GM23338 (cell line): ENCODE data around the gene CFAP70. TPM values are rescaled to one million over a fixed set of nuclear protein-coding genes. Genes with fewer than 3 reads are reported as not detected.
A peak's percentile ranks its signal among the peaks of the same experiment; 100 is the strongest.
"Not testable (repeated sequence)": the region's sequence is repeated elsewhere in the genome, so short reads cannot be mapped to it uniquely, and the experiment has no call there.

Experiments
- ATAC-seq: fragments of 200-7000 bp; cut with Tn5 transposase; 3 replicates; pipeline ENCODE4 v1.9.1; 2020
- DNase-seq: peaks from one replicate; pipeline ENCODE4 v3.0.0-alpha.2; 2015; ENCODE audit warnings: low spot score
- H2AFZ ChIP-seq: fragments of 200-600 bp; sonication (generic); 2 replicates; pipeline ENCODE4 v1.8.0; 2016; ENCODE audit warnings: antibody characterized with exemption, mild to moderate bottlenecking, moderate library complexity
- H3F3A ChIP-seq: fragments of 200-600 bp; sonication (generic); replicated peaks from 2 replicates; pipeline ENCODE4 v1.8.0; 2017; ENCODE audit warnings: antibody characterized with exemption, mixed run types, low read depth
- H3K27ac ChIP-seq: fragments of 200-600 bp; sonication (generic); 2 replicates; pipeline ENCODE4 v1.6.1; 2016; ENCODE audit warnings: low read depth
- H3K27me3 ChIP-seq: fragments of 200-600 bp; sonication (generic); 2 replicates; pipeline ENCODE4 v1.8.0; 2016; ENCODE audit warnings: mild to moderate bottlenecking, mixed run types, moderate library complexity; ENCODE audit not compliant: insufficient read depth
- H3K36me3 ChIP-seq: fragments of 200-600 bp; sonication (generic); 2 replicates; pipeline ENCODE4 v1.8.0; 2016; ENCODE audit warnings: mild to moderate bottlenecking; ENCODE audit not compliant: insufficient read depth
- H3K4me1 ChIP-seq: fragments of 200-600 bp; sonication (generic); 2 replicates; pipeline ENCODE4 v1.8.0; 2016; ENCODE audit warnings: mild to moderate bottlenecking, moderate library complexity; ENCODE audit not compliant: insufficient read depth
- H3K4me2 ChIP-seq: fragments of 200-600 bp; sonication (generic); 2 replicates; pipeline ENCODE4 v1.7.1; 2017; ENCODE audit warnings: mixed run types
- H3K4me3 ChIP-seq: fragments of 200-600 bp; sonication (generic); 2 replicates; pipeline ENCODE4 v1.6.1; 2016; ENCODE audit warnings: mixed run types
- H3K79me2 ChIP-seq: fragments of 200-600 bp; sonication (generic); replicated peaks from 2 replicates; pipeline ENCODE4 v1.8.0; 2017; ENCODE audit warnings: mild to moderate bottlenecking; ENCODE audit not compliant: insufficient read depth
- H3K9me2 ChIP-seq: fragments of 200-600 bp; sonication (generic); 2 replicates; pipeline ENCODE4 v1.8.0; 2017; ENCODE audit not compliant: insufficient read depth
- H4K20me1 ChIP-seq: fragments of 200-600 bp; sonication (generic); replicated peaks from 2 replicates; pipeline ENCODE4 v1.8.0; 2017; ENCODE audit warnings: mild to moderate bottlenecking; ENCODE audit not compliant: insufficient read depth
- H3K27ac Mint-ChIP-seq: 2 replicates; pipeline ENCODE4 v1.8.0; 2020; ENCODE audit warnings: inconsistent platforms, mild to moderate bottlenecking, moderate library complexity, mixed read lengths
- H3K27me3 Mint-ChIP-seq: 3 replicates; pipeline ENCODE4 v1.8.0; 2022; ENCODE audit warnings: low read depth, mild to moderate bottlenecking, moderate library complexity, mixed read lengths, inconsistent platforms; ENCODE audit not compliant: insufficient read depth, poor library complexity
- H3K36me3 Mint-ChIP-seq: 3 replicates; pipeline ENCODE4 v1.8.0; 2021; ENCODE audit warnings: low read depth, mild to moderate bottlenecking, inconsistent platforms, moderate library complexity, mixed read lengths
- H3K4me1 Mint-ChIP-seq: 3 replicates; pipeline ENCODE4 v1.8.0; 2020; ENCODE audit warnings: mild to moderate bottlenecking, inconsistent platforms, mixed read lengths
- H3K4me3 Mint-ChIP-seq: 3 replicates; pipeline ENCODE4 v1.8.0; 2021; ENCODE audit warnings: moderate library complexity, mild to moderate bottlenecking, inconsistent platforms, mixed read lengths
- H3K9me3 Mint-ChIP-seq: 3 replicates; pipeline ENCODE4 v1.8.0; 2020; ENCODE audit warnings: moderate library complexity, mild to moderate bottlenecking, inconsistent platforms, mixed read lengths
- ETS1 ChIP-seq: IDR thresholded peaks from 2 replicates; pipeline ENCODE4 v1.6.1; 2016; ENCODE audit warnings: antibody characterized with exemption
- EZH2 ChIP-seq: fragments of 200-600 bp; sonication (generic); IDR thresholded peaks from one replicate; pipeline ENCODE4 v1.8.0; 2017; ENCODE audit warnings: antibody characterized with exemption, mild to moderate bottlenecking, low read depth; ENCODE audit not compliant: unreplicated experiment
- EZH2phosphoT487 ChIP-seq: fragments of 200-600 bp; sonication (generic); IDR thresholded peaks from one replicate; pipeline ENCODE4 v1.8.1; 2018; ENCODE audit warnings: antibody characterized with exemption; ENCODE audit not compliant: unreplicated experiment
- NANOG ChIP-seq: IDR thresholded peaks from 2 replicates; pipeline ENCODE4 v1.6.1; 2016; ENCODE audit warnings: antibody characterized with exemption, borderline replicate concordance
- polyA plus RNA-seq: library from polyadenylated mRNA; unstranded; fragments of >200 nt; fragmentation: Nextera tagmentation; extraction: Ambion mirVana; gene quantifications from 2 replicates; pipeline ENCODE4 v1.2.1, GENCODE V29; 2016
- total RNA-seq: library from RNA; depleted of rRNA; stranded (reverse); fragments of >200 nt; shearing (Covaris generic); gene quantifications from 2 replicates; pipeline ENCODE4 v1.2.3, GENCODE V29; 2014
- TF ChIP-seq, protein P1 (sequence below), 2 experiments: fragments of 200-600 bp in 1 of 2; sonication (generic) in 1 of 2; conservative IDR thresholded peaks; 2 replicates each; pipeline versions ENCODE4 v1.5.1 to v1.6.1; 2016 to 2017; ENCODE audit warnings: antibody characterized with exemption in 2 of 2, low read depth in 2 of 2, mild to moderate bottlenecking in 2 of 2, moderate library complexity in 1 of 2
- TF ChIP-seq, protein P2 (sequence below): IDR thresholded peaks from one replicate; pipeline ENCODE4 v1.6.1; 2018; ENCODE audit warnings: antibody characterized with exemption; ENCODE audit not compliant: unreplicated experiment
- TF ChIP-seq, protein P3 (sequence below): fragments of 250-450 bp; sonication (Bioruptor Pico); IDR thresholded peaks from 2 replicates; pipeline ENCODE4 v1.5.0; 2020; ENCODE audit warnings: mild to moderate bottlenecking, moderate library complexity

Gene CFAP70
- total and polyA plus RNA-seq, 2 experiments from 2014 or later, result 0.17 to 0.24 TPM

- TF ChIP-seq, protein P1, sequence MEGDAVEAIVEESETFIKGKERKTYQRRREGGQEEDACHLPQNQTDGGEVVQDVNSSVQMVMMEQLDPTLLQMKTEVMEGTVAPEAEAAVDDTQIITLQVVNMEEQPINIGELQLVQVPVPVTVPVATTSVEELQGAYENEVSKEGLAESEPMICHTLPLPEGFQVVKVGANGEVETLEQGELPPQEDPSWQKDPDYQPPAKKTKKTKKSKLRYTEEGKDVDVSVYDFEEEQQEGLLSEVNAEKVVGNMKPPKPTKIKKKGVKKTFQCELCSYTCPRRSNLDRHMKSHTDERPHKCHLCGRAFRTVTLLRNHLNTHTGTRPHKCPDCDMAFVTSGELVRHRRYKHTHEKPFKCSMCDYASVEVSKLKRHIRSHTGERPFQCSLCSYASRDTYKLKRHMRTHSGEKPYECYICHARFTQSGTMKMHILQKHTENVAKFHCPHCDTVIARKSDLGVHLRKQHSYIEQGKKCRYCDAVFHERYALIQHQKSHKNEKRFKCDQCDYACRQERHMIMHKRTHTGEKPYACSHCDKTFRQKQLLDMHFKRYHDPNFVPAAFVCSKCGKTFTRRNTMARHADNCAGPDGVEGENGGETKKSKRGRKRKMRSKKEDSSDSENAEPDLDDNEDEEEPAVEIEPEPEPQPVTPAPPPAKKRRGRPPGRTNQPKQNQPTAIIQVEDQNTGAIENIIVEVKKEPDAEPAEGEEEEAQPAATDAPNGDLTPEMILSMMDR (conservative IDR thresholded peaks at IDR 0.05; ENCODE audit: low read depth in 2 of 2), result no peak
- TF ChIP-seq EZH2 (no peak), EZH2phosphoT487 (no peak), ETS1 (no peak), NANOG (no peak)
- TF ChIP-seq, protein P2, sequence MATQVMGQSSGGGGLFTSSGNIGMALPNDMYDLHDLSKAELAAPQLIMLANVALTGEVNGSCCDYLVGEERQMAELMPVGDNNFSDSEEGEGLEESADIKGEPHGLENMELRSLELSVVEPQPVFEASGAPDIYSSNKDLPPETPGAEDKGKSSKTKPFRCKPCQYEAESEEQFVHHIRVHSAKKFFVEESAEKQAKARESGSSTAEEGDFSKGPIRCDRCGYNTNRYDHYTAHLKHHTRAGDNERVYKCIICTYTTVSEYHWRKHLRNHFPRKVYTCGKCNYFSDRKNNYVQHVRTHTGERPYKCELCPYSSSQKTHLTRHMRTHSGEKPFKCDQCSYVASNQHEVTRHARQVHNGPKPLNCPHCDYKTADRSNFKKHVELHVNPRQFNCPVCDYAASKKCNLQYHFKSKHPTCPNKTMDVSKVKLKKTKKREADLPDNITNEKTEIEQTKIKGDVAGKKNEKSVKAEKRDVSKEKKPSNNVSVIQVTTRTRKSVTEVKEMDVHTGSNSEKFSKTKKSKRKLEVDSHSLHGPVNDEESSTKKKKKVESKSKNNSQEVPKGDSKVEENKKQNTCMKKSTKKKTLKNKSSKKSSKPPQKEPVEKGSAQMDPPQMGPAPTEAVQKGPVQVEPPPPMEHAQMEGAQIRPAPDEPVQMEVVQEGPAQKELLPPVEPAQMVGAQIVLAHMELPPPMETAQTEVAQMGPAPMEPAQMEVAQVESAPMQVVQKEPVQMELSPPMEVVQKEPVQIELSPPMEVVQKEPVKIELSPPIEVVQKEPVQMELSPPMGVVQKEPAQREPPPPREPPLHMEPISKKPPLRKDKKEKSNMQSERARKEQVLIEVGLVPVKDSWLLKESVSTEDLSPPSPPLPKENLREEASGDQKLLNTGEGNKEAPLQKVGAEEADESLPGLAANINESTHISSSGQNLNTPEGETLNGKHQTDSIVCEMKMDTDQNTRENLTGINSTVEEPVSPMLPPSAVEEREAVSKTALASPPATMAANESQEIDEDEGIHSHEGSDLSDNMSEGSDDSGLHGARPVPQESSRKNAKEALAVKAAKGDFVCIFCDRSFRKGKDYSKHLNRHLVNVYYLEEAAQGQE, result no peak
Measured at GRCh38 chr10:73261362-73261995, 97.2 kb downstream of the CFAP70 start (continued).

DNA sequence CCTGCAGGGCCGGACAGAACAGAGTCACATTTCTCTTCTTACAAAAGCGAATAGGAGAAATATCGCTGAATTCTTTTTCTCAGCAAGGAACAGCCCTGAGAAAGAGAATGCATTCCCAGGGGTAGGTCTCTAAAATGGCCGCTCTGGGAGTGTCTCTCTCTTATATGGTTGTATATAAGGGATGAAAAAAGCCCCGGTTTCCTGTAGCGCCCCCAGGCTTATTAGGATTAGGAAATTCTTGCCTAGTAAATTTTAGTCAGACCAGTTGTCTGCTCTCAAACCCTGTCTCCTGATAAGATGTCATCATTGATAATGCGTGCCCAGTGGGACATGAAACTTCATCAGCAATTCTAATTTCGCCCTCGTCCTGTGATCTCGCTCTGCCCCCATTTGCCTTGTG, 100.1 kb downstream of the CFAP70 start:
- H3K27me3 ChIP-seq, H3K9me2 ChIP-seq, H3K4me3 Mint-ChIP-seq, H3K4me1 Mint-ChIP-seq, H3K4me2 ChIP-seq, ATAC-seq, H3K4me3 ChIP-seq, H3K27me3 Mint-ChIP-seq, H3K27ac Mint-ChIP-seq, H4K20me1 ChIP-seq, H3K27ac ChIP-seq, H3K4me1 ChIP-seq, H2AFZ ChIP-seq, H3F3A ChIP-seq, H3K36me3 Mint-ChIP-seq, H3K36me3 ChIP-seq: not testable (repeated sequence)
- H3K79me2 ChIP-seq, result peaks cover 10% of the 10 kb centered on the region
- peaks cover 14% of the 10 kb centered on the region for H3K9me3 Mint-ChIP-seq
- DNase-seq, result peak; percentile 33

- no peaks in the 10 kb centered on the region for H3K9me2 ChIP-seq
- peaks cover 6% of the 10 kb centered on the region; the same call in 2 of the 3 replicates for H3K4me1 Mint-ChIP-seq
- H3K79me2 ChIP-seq, result peaks cover 55% of the 10 kb centered on the region
- peak overlapping the region; percentile 99 for H3K27ac Mint-ChIP-seq
- H3K36me3 ChIP-seq, result peaks cover 21% of the 10 kb centered on the region
- peak overlapping the region; percentile 99 for H3K4me3 Mint-ChIP-seq
- H3K9me3 Mint-ChIP-seq, result peaks cover 2% of the 10 kb centered on the region; the same call in 1 of the 3 replicates
- ATAC-seq, result peak; percentile 29
- peak; percentile 34 for DNase-seq
- peak overlapping the region; percentile 78 for H3K4me3 ChIP-seq
- peaks cover 17% of the 10 kb centered on the region for H3K4me1 ChIP-seq
- H3F3A ChIP-seq, result peaks cover 9% of the 10 kb centered on the region
- H3K4me2 ChIP-seq, result peak overlapping the region; percentile 94
- peak overlapping the region; percentile 96 for H3K27ac ChIP-seq
- H2AFZ ChIP-seq, result peak overlapping the region; percentile 57; the same call in 1 of the 2 replicates
- H3K27me3 ChIP-seq, result no peaks in the 10 kb centered on the region
- H3K27me3 Mint-ChIP-seq, result peaks cover 9% of the 10 kb centered on the region
- H4K20me1 ChIP-seq, result no peaks in the 10 kb centered on the region
- H3K36me3 Mint-ChIP-seq, result peaks cover 37% of the 10 kb centered on the region
- TF ChIP-seq, protein P3, sequence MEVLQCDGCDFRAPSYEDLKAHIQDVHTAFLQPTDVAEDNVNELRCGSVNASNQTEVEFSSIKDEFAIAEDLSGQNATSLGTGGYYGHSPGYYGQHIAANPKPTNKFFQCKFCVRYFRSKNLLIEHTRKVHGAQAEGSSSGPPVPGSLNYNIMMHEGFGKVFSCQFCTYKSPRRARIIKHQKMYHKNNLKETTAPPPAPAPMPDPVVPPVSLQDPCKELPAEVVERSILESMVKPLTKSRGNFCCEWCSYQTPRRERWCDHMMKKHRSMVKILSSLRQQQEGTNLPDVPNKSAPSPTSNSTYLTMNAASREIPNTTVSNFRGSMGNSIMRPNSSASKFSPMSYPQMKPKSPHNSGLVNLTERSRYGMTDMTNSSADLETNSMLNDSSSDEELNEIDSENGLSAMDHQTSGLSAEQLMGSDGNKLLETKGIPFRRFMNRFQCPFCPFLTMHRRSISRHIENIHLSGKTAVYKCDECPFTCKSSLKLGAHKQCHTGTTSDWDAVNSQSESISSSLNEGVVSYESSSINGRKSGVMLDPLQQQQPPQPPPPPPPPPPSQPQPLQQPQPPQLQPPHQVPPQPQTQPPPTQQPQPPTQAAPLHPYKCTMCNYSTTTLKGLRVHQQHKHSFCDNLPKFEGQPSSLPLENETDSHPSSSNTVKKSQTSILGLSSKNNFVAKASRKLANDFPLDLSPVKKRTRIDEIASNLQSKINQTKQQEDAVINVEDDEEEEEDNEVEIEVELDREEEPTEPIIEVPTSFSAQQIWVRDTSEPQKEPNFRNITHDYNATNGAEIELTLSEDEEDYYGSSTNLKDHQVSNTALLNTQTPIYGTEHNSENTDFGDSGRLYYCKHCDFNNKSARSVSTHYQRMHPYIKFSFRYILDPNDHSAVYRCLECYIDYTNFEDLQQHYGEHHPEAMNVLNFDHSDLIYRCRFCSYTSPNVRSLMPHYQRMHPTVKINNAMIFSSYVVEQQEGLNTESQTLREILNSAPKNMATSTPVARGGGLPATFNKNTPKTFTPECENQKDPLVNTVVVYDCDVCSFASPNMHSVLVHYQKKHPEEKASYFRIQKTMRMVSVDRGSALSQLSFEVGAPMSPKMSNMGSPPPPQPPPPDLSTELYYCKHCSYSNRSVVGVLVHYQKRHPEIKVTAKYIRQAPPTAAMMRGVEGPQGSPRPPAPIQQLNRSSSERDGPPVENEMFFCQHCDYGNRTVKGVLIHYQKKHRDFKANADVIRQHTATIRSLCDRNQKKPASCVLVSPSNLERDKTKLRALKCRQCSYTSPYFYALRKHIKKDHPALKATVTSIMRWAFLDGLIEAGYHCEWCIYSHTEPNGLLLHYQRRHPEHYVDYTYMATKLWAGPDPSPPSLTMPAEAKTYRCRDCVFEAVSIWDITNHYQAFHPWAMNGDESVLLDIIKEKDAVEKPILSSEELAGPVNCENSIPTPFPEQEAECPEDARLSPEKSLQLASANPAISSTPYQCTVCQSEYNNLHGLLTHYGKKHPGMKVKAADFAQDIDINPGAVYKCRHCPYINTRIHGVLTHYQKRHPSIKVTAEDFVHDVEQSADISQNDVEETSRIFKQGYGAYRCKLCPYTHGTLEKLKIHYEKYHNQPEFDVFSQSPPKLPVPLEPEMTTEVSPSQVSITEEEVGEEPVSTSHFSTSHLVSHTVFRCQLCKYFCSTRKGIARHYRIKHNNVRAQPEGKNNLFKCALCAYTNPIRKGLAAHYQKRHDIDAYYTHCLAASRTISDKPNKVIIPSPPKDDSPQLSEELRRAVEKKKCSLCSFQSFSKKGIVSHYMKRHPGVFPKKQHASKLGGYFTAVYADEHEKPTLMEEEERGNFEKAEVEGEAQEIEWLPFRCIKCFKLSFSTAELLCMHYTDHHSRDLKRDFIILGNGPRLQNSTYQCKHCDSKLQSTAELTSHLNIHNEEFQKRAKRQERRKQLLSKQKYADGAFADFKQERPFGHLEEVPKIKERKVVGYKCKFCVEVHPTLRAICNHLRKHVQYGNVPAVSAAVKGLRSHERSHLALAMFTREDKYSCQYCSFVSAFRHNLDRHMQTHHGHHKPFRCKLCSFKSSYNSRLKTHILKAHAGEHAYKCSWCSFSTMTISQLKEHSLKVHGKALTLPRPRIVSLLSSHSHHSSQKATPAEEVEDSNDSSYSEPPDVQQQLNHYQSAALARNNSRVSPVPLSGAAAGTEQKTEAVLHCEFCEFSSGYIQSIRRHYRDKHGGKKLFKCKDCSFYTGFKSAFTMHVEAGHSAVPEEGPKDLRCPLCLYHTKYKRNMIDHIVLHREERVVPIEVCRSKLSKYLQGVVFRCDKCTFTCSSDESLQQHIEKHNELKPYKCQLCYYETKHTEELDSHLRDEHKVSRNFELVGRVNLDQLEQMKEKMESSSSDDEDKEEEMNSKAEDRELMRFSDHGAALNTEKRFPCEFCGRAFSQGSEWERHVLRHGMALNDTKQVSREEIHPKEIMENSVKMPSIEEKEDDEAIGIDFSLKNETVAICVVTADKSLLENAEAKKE, result no peak
Measured at GRCh38 chr10:73253225-73253555, 105.5 kb downstream of the CFAP70 start.
